NCI-H2227 treated with DMSO at 0.1 percent for 48 hours (cell line): Measurements from ENCODE around the gene CDK16.

Experiments used
- DNase-seq: peaks from one replicate; lab custom pipeline; 2025; lab: John Stamatoyannopoulos, UW

The CDK16 gene

GRCh38 chrX:47209508-47210238 lies 8.8 kb upstream of the CDK16 start:
- DNase-seq, result no peak

- no peak for DNase-seq
Observed at GRCh38 chrX:47210661-47211425, 7.6 kb upstream of the CDK16 start.

GRCh38 chrX:47212381-47213293 lies 5.8 kb upstream of the CDK16 start:
- DNase-seq, result no peak

GRCh38 chrX:47214435-47215077 lies 3.9 kb upstream of the CDK16 start:
- no peak for DNase-seq

- DNase-seq, result no peak
Observed at GRCh38 chrX:47215291-47215900, 3.1 kb upstream of the CDK16 start.

- no peak for DNase-seq
Observed at GRCh38 chrX:47216393-47216925, 2.0 kb upstream of the CDK16 start.

- DNase-seq, result peak; percentile 81
Observed at GRCh38 chrX:47217121-47217851, 1.2 kb upstream of the CDK16 start.

- peak; percentile 100 for DNase-seq
Observed at GRCh38 chrX:47217852-47218279, 615 bp upstream of the CDK16 start.

- DNase-seq, result peak; percentile 28
Observed at GRCh38 chrX:47218920-47219815, 687 bp downstream of the CDK16 start.

- no peak for DNase-seq
Observed at GRCh38 chrX:47221756-47222155, 3.3 kb downstream of the CDK16 start.

- DNase-seq, result no peak
Observed at GRCh38 chrX:47222751-47223350, 4.4 kb downstream of the CDK16 start.

GRCh38 chrX:47223476-47224250 lies 5.2 kb downstream of the CDK16 start:
- DNase-seq, result no peak

GRCh38 chrX:47224266-47224895 lies 5.9 kb downstream of the CDK16 start:
- DNase-seq, result no peak

GRCh38 chrX:47224896-47225290 lies 6.4 kb downstream of the CDK16 start:
- no peak for DNase-seq

GRCh38 chrX:47226071-47226470 lies 7.6 kb downstream of the CDK16 start:
- DNase-seq, result no peak

GRCh38 chrX:47226531-47227333 lies 8.3 kb downstream of the CDK16 start:
- DNase-seq, result no peak

- DNase-seq, result no peak
Observed at GRCh38 chrX:47227334-47227583, 8.8 kb downstream of the CDK16 start.
